Panc1 (cell line): ENCODE measurements around the gene COL1A2. TPM values are rescaled to one million over a fixed set of nuclear protein-coding genes. Genes with fewer than 3 reads are reported as not detected.

Experiments used
- ATAC-seq: fragments of 200-7000 bp; cut with Tn5 transposase; 2 replicates; pipeline ENCODE4 v1.9.1; 2020; ENCODE audit warnings: mild to moderate bottlenecking, moderate library complexity
- BruUV-seq: library from RNA; stranded (reverse); fragments of 400-500 nt; replicated peaks from 2 replicates; lab custom pipeline; 2021; lab: Mats Ljungman, UMichigan
- CTCF ChIA-PET: fragments of 300-600 bp; sonication (Branson Sonifier 250); formaldehyde crosslinking; loops from one replicate; lab custom pipeline; 2022; ENCODE audit warnings: antibody characterized with exemption; lab: Charles Lee
- POLR2A ChIA-PET: fragments of 300-600 bp; sonication (Branson Sonifier 250); formaldehyde crosslinking; loops from one replicate; lab custom pipeline; 2022; ENCODE audit warnings: antibody characterized with exemption; lab: Charles Lee
- DNase-seq: peaks from one replicate; pipeline ENCODE4 v3.0.0-alpha.2; 2010; ENCODE audit warnings: low read depth, low spot score
- H3K27ac ChIP-seq: 2 replicates; pipeline ENCODE4 v1.5.1; 2011; ENCODE audit warnings: mild to moderate bottlenecking, low read length, inconsistent platforms
- H3K27me3 ChIP-seq: fragments of 200-500 bp; sonication (Bioruptor generic); 2 replicates; pipeline ENCODE4 v1.6.0; 2014; ENCODE audit warnings: low read length, inconsistent platforms; ENCODE audit not compliant: control insufficient read depth, insufficient read depth
- H3K36me3 ChIP-seq: fragments of 200-500 bp; sonication (Bioruptor generic); 2 replicates; pipeline ENCODE4 v1.5.1; 2014; ENCODE audit warnings: inconsistent platforms, mild to moderate bottlenecking, low read length, moderate library complexity; ENCODE audit not compliant: control insufficient read depth, insufficient read depth
- H3K4me1 ChIP-seq: 2 replicates; pipeline ENCODE4 v1.5.1; 2011; ENCODE audit warnings: inconsistent platforms, mild to moderate bottlenecking, low read length, moderate library complexity; ENCODE audit not compliant: control insufficient read depth, insufficient read depth
- H3K4me3 ChIP-seq, 2 experiments: 2 replicates each; pipeline ENCODE4 v1.5.1; 2011 to 2012; ENCODE audit warnings: low read depth in 2 of 2, low read length in 2 of 2, mild to moderate bottlenecking in 2 of 2, inconsistent platforms in 1 of 2, moderate library complexity in 1 of 2
- H3K9me3 ChIP-seq: fragments of 200-500 bp; sonication (Bioruptor generic); 2 replicates; pipeline ENCODE4 v1.5.1; 2014; ENCODE audit warnings: low read depth, mild to moderate bottlenecking, inconsistent platforms, low read length, moderate library complexity; ENCODE audit not compliant: control insufficient read depth, insufficient read depth
- CTCF ChIP-seq: fragments of 450-650 bp; IDR thresholded peaks from 2 replicates; pipeline ENCODE4 v1.5.1; 2017; ENCODE audit warnings: mild to moderate bottlenecking
- POLR2AphosphoS5 ChIP-seq: IDR thresholded peaks from 2 replicates; pipeline ENCODE4 v1.6.1; 2012; ENCODE audit warnings: mild to moderate bottlenecking, low read depth, low read length, moderate library complexity
- SIN3A ChIP-seq: IDR thresholded peaks from 2 replicates; pipeline ENCODE4 v1.6.1; 2012; ENCODE audit warnings: low read depth, mild to moderate bottlenecking, low read length, moderate library complexity, borderline replicate concordance; ENCODE audit not compliant: insufficient read depth
- TCF7L2 ChIP-seq: IDR thresholded peaks from 2 replicates; pipeline ENCODE4 v1.6.1; 2011; ENCODE audit warnings: mild to moderate bottlenecking, low read depth, low read length, inconsistent platforms
- in situ Hi-C: cut with HindIII; loops from 2 replicates; pipeline ENCODE4 v1.10.0; 2016; ENCODE audit warnings: low sequenced_read_pairs, low pct_unique_long_range_greater_than_20kb
- intact Hi-C: fragments of 100-400 bp; cut with micrococcal nuclease; formaldehyde crosslinking; loops from one replicate; pipeline ENCODE4 v1.10.0; 2022; ENCODE audit not compliant: unreplicated experiment
- total RNA-seq: library from RNA; stranded (reverse); gene quantifications from one replicate; pipeline ENCODE4 v1.2.1, GENCODE V29; 2021; ENCODE audit not compliant: unreplicated experiment
- TF ChIP-seq, protein P1 (sequence below), 2 experiments: IDR thresholded peaks; 2 replicates each; pipeline ENCODE4 v1.6.1; 2011 to 2012; ENCODE audit warnings: low read depth in 2 of 2, control low read depth in 1 of 2, low read length in 1 of 2, mild to moderate bottlenecking in 1 of 2, moderate library complexity in 1 of 2; ENCODE audit not compliant: insufficient read depth in 1 of 2

Gene COL1A2
- total RNA-seq, 1 experiment from 2014 or later = 1.3 TPM

DNA sequence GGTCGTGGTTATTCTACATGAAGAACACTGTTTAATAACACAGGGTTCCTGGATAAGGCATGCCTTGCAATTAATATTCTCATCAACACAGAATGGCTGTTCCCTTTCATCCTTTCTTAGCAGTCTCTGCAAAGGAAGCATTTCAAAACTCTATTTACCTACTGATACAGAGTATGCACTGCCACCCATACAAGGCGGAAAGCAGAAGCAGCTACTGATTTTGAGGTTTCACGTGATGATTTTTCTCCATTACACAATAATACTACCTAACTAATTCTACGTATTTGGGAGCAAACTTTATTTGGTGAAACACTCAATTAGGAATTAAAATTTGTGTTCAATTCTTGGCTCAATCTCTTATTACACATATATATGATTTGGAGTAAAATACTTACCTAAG is 43.0 kb upstream of the COL1A2 start:
- POLR2A ChIA-PET = no interaction called here
- in situ Hi-C loops = no loop called here
- H3K4me3 ChIP-seq = no peak overlapping the region
- intact Hi-C loops = no loop called here
- no peaks in the 10 kb centered on the region for H3K36me3 ChIP-seq
- H3K9me3 ChIP-seq = no peaks in the 10 kb centered on the region
- no peak overlapping the region for H3K27ac ChIP-seq
- BruUV-seq = no TSS peak
- TF ChIP-seq POLR2AphosphoS5 (no peak), SIN3A (no peak), CTCF (no peak), TCF7L2 (no peak)
- TF ChIP-seq, protein P1, sequence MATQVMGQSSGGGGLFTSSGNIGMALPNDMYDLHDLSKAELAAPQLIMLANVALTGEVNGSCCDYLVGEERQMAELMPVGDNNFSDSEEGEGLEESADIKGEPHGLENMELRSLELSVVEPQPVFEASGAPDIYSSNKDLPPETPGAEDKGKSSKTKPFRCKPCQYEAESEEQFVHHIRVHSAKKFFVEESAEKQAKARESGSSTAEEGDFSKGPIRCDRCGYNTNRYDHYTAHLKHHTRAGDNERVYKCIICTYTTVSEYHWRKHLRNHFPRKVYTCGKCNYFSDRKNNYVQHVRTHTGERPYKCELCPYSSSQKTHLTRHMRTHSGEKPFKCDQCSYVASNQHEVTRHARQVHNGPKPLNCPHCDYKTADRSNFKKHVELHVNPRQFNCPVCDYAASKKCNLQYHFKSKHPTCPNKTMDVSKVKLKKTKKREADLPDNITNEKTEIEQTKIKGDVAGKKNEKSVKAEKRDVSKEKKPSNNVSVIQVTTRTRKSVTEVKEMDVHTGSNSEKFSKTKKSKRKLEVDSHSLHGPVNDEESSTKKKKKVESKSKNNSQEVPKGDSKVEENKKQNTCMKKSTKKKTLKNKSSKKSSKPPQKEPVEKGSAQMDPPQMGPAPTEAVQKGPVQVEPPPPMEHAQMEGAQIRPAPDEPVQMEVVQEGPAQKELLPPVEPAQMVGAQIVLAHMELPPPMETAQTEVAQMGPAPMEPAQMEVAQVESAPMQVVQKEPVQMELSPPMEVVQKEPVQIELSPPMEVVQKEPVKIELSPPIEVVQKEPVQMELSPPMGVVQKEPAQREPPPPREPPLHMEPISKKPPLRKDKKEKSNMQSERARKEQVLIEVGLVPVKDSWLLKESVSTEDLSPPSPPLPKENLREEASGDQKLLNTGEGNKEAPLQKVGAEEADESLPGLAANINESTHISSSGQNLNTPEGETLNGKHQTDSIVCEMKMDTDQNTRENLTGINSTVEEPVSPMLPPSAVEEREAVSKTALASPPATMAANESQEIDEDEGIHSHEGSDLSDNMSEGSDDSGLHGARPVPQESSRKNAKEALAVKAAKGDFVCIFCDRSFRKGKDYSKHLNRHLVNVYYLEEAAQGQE (IDR thresholded peaks at IDR 0.05; ENCODE audit: insufficient read depth in 1 of 2, low read depth in 2 of 2, low read length in 1 of 2) = no peak
- CTCF ChIA-PET = no interaction called here
- ATAC-seq (no peak), DNase-seq (no peak)
- H3K27me3 ChIP-seq = no peaks in the 10 kb centered on the region; the same call in 1 of the 2 replicates
- no peaks in the 10 kb centered on the region for H3K4me1 ChIP-seq

DNA sequence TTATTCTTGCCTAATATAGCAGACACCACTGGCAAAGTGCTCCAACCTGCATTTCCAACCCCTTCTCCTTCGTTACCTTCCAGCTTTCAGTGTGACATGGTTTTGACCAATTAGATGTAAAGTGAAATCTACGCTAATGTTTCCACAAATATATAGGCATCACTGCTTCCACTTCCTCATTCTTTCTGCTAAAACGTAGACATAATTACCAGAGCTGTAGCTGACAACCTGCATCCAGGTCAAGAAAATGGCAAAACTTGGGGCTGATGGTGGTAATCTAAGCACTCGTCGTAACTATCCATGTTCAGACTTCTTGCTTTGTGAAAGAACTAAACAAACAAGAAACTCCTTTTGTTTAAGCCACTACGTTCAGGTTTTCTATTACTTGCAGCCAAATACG is 41.8 kb upstream of the COL1A2 start:
- TF ChIP-seq, protein P1 (IDR thresholded peaks at IDR 0.05; ENCODE audit: insufficient read depth in 1 of 2, low read depth in 2 of 2, low read length in 1 of 2) = no peak
- TF ChIP-seq CTCF (no peak), POLR2AphosphoS5 (no peak), TCF7L2 (no peak), SIN3A (no peak)
- no peak for DNase-seq
- no peak for ATAC-seq
- ChIA-PET CTCF (no interaction called here), POLR2A (no interaction called here)
- Histone ChIP-seq H3K9me3 (no peaks in the 10 kb centered on the region), H3K27ac (no peak overlapping the region), H3K4me3 (no peak overlapping the region), H3K4me1 (no peaks in the 10 kb centered on the region), H3K36me3 (no peaks in the 10 kb centered on the region), H3K27me3 (no peaks in the 10 kb centered on the region; the same call in 1 of the 2 replicates)
- intact Hi-C loops (no loop called here), in situ Hi-C loops (no loop called here)
- BruUV-seq = no TSS peak
